GM13977 (cell line): ENCODE results near the gene STX2.

Experiments
- DNase-seq: peaks from one replicate; pipeline ENCODE4 v3.0.0; 2012; ENCODE audit warnings: low spot score
- in situ Hi-C: fragments of 300-500 bp; cut with MboI; formaldehyde crosslinking; loops from one replicate; pipeline ENCODE4 v1.12.0; 2022; ENCODE audit warnings: low sequenced_read_pairs, low pct_unique_long_range_greater_than_20kb, mixed read lengths, inconsistent platforms; ENCODE audit not compliant: unreplicated experiment
- TF ChIP-seq, protein P1 (sequence below): IDR thresholded peaks from 2 replicates; pipeline ENCODE4 v1.5.1; 2012; ENCODE audit warnings: mild to moderate bottlenecking, control low read depth; ENCODE audit not compliant: insufficient read depth; ENCODE audit errors: extremely low read depth, missing control alignments

STX2 gene

GRCh38 chr12:130825771-130826150 lies 13.3 kb downstream of the STX2 start:
- in situ Hi-C loops = no loop called here
- DNase-seq = no peak
- TF ChIP-seq, protein P1, sequence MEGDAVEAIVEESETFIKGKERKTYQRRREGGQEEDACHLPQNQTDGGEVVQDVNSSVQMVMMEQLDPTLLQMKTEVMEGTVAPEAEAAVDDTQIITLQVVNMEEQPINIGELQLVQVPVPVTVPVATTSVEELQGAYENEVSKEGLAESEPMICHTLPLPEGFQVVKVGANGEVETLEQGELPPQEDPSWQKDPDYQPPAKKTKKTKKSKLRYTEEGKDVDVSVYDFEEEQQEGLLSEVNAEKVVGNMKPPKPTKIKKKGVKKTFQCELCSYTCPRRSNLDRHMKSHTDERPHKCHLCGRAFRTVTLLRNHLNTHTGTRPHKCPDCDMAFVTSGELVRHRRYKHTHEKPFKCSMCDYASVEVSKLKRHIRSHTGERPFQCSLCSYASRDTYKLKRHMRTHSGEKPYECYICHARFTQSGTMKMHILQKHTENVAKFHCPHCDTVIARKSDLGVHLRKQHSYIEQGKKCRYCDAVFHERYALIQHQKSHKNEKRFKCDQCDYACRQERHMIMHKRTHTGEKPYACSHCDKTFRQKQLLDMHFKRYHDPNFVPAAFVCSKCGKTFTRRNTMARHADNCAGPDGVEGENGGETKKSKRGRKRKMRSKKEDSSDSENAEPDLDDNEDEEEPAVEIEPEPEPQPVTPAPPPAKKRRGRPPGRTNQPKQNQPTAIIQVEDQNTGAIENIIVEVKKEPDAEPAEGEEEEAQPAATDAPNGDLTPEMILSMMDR = no peak

- in situ Hi-C loops = no loop called here
- no peak for DNase-seq
- TF ChIP-seq, protein P1 = no peak
Observed at GRCh38 chr12:130819681-130820080, 19.4 kb downstream of the STX2 start.

DNA sequence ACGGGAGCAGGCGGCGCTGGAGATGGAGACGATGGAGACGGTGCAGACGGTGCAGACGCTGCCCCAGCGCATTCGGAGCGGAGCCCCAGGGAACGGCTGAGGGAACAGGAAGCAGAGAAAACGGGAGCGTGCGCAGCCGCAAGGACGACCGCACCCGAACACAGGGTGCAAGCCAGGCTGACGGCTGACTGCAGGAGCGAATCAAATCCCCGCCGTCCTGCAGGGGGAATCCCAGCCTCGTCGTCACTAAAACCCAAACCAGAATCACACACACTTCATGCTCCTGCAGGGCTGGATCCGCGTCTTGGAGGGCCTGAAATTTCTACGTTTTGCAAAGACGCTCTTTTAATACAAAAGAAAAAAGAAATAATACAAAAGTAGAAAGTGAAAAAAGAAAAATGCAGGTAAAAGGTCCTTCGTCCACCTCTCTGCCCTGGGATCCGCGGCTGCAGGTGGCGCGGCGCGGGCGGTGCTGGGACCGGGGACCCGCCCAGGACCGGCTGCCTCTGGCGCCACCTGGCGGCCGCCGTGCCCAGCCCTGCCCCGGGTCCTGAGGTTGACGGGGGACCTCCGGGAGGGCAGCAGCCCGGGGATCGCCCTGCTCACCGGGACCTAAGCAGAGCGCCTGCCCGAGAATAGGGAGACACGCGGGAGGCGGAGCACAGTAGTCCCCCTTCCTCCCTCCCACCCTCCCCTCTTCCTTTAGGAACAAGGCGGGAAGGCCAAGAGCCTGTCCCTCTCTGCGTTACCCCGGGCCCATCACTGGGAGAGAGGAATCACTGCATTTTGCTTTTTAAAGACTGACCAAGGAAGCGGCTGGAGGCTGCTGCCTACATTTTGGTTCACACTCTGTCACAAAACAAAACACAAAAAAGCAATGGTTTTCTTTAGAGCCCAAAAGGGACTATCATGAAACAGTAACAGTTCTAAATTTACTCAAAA lies 20.1 kb downstream of the STX2 start:
- DNase-seq = peak; percentile 92
- TF ChIP-seq, protein P1 = peak; percentile 92
- in situ Hi-C loops = no loop called here

- TF ChIP-seq, protein P1 = no peak
- DNase-seq = no peak
- in situ Hi-C loops = no loop called here
Observed at GRCh38 chr12:130818272-130818634, 20.8 kb downstream of the STX2 start.

DNA sequence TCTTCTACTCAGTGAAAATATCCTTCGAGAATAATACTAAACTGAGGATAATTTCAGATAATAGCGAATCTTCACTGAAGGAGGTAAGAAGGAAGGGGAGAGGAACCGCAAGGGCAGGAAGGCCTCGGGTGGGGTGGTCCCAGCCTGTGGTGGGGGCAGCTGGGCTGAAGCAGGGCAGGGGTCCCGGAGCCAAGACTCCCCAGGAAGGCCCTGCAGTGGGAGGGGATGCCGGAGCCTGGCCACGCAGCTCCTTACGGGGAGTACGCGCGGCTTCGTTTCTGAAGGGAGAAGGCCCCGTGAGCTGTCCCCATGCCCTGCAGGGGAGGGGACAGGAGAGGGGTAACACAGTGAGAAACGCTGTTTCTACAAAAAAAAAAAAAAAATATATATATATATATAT lies 21.2 kb downstream of the STX2 start:
- TF ChIP-seq, protein P1 = no peak
- in situ Hi-C loops = no loop called here
- DNase-seq = no peak

- no peak for DNase-seq
- TF ChIP-seq, protein P1 = no peak
- in situ Hi-C loops = no loop called here
Observed at GRCh38 chr12:130816097-130816496, 23.0 kb downstream of the STX2 start.
